ENCODE measurements around the gene OR2K2.
"Not testable (repeated sequence)": the region's sequence is repeated elsewhere in the genome, so short reads cannot be mapped to it uniquely, and the experiment has no call there.

GRCh38 chr9:111280795-111281194 lies 49.2 kb downstream of the OR2K2 start:
- not testable (repeated sequence) for TF ChIP-seq CTCF, POLR2A, POLR2AphosphoS5, EP300 (IDR thresholded peaks at IDR 0.05)

All from suprapubic skin (tissue), 4 donors.